G401.6 (cell line): ENCODE measurements around the gene YLPM1.

ENCODE experiments used
- FAIRE-seq: peaks from 2 replicates; lab custom pipeline; 2012; peaks lifted over from hg19 to GRCh38; lab: Jason Lieb, UNC

YLPM1 gene

DNA sequence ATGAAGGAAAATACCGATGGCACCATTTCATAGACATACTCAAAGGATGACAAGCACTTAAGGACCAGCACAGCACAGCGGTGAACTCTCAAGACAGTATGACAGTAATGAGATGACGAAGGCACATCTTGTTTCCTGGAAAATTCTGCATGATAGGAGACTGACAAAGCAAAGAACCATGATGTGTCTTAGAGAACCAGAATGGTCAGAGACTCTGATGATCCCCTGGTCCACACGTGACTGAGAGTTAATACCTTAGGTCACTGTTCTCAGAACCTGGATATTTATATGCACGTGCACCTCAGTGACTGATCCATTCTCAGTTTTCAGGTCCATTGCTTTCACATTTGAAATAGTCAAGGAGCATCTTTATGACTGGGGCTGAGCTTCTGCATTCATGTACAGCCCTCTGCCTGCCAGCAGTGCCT lies 77.5 kb downstream of the YLPM1 start:
- FAIRE-seq = no peak

DNA sequence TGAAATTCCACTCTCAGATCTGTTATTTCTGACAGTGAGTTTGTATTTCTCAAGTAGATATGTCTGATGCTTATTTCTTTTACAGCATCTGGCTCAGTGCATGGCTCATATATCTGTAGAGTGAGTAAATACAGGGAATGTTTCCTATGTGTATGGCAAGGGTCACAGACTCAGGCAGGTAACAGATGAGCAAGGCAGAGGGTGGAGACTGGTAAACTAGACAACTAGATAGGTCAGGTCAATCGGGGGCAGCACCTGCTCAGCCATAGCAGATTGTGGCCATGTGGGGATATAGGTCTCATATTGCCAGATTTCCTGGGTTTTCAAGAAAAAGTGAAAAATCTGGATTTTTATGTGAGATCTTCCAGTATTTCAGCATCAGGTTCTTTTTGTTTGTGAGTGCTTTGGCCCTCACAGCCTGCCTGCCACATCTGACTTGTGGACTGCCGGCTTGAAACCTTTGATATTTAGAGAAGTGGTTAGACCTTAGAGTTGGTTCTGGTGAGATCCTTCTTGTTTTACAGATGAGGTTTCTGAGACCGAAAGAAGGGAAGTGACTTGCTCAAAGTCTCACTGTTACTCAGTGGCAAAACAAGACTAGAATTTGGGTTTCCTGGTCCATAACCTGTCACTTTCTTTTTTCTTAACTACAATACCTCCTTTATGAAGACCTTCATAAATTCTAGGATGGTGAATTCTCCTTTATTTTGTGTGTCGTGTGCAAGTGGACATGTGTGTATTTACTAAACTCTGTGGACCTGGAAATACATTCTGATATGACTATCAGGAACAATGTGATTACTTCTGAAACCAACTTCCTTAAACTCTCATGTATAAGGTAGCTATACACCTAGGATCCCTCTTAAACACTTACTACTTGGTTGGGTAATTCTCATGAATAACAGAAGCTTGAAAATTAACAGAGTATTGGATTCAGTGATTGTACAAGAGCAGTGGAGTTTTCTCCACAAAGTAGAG lies 78.4 kb downstream of the YLPM1 start:
- FAIRE-seq = no peak

DNA sequence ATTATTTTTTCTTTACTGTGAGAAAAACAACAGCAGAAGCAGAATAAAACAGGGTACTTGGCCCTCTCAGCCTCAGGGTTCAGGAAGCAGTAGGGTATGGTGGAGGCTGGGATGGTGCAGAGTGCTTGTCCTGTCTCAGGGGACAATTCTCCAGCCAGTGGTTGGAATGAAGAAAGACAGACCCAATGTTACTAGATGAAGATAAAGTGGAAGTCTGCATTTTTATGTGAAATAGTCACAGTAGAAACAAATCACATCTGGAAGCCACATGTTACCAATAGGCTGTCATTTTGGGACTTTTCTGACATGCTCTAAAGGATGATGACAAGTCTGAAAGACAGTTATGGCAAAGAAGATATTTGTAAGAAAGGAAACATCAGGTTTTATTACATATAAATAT lies 80.5 kb downstream of the YLPM1 start:
- no peak for FAIRE-seq

DNA sequence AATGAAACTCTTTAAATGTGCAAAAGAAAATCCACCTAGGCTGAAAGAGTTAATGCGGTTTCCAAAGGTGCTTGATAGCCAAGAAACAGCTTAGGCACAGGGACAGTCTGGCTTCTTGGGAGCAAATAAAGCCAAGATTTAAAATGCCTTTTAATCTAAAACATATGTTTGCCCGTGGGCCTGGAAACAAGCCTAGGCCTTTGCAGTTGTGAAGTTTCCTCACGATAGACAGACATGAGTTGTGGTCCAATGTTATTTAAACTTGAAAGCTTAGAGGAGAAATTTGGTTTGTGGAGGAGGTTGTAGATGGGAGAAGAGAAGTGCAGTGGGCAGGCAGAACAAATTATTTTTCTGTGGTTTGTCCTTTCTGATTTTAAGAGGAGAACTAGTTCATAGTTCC lies 83.1 kb downstream of the YLPM1 start:
- no peak for FAIRE-seq

DNA sequence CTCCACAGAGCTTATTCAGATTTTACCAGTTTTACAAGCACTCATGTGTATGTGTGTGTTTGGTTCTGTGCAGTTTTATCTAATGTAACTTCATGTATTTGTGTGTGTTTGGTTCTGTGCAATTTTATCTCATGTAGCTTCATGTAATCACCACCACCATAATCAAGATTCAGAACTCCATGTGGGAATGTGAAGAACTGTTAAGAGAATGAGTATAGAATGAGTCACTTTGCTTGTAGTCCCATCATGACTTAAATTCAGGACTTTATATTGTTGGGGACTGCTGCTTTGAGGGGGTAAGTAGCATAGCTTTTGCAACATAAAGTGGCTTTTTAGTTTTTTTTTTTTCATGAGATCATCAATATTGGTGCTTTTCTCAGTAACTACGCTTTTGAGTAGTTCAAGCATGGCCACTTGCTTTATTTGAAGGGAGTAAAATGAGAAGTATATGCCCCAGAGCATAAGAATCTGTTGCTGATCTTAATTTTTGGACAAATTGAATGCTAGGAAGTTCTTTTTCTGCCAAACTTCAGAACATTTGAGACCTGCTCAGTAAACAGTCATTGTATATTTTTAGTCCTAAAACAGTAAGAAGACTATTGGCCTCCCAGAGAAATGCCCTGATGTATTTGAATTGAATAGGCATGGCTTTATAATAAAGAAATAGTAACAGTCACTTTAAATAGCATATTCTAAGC lies 84.0 kb downstream of the YLPM1 start:
- no peak for FAIRE-seq

DNA sequence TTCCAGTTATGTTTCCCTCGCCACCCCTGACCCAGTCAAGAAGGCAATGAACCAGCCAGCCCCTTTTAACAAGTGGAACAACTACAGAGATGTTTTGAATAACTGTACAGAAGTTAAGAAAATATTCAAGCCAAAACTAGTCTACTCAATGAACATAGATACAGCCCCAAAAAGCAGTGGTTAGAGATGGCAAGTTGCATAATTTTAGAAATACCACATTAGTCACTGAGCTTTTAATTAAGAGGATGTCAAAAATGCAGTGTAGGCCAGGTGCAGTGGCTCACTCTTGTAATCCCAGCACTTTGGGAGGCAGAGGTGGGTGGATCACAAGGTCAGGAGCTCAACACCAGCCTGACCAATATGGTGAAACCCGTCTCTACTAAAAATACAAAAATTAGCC lies 85.7 kb downstream of the YLPM1 start:
- no peak for FAIRE-seq

DNA sequence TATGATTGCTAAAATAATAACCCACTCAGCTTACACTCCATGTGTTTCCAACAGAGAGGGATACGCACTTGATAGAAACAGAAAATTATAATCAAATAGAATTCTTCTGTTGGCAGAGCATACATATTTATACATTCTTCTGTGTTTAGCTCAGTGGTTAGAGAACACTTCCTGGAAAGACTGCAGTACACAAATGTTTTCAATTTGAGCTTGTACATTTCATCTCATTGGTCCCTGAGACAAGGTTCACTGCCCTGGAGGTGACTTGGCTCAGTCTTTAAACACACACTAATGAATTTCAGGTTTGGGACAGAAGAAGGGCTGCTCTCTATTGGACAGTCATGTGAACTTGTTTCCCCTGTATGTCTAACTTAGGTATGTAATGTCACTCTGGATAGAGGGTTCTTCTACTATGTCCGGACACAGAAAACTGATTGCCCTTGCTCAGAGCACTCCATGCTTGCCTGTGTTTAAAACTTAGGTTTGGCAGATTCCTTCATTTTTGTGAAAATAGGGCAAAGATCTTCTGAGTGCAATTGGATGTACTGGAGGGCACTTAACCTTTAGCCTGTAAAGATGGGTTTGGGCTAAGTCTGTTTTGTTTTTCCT lies 89.9 kb downstream of the YLPM1 start:
- FAIRE-seq = no peak

DNA sequence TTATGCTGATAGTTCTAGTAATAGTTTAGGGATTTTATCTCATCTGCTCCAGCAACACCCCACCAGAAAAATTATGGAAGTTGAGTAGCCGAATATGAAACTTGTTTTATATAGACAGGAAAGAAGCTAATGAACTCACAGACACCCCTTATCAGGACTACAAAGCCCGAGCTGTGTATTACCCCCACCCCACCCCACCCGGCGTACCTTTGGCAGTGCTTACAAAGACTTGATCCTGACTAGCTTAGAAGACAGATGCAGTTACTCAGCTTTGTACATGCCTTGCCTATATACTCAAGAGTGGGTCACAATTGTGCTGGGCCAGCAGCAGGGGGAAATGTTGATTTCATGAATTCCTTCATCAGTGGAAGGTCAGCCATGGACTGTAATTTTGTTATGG lies 90.5 kb downstream of the YLPM1 start:
- no peak for FAIRE-seq

DNA sequence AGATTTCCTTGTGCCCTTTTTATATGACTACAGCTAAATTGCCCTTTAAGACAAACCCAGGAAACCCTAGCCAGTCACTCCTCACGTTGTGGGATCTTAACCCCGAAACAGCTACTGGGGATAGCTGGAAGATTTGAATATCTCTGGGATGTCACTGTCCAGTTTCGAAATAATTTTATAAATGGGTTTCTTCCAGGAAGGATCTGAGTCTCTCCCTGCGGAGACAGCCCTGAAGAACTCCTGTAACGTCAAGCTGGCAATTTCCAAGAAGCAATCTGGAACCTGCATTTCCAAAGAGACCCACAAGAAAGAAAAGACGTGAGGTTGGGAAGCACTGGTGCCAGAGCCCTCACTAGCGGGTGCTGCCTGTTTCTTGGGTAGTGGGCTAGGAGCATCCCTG lies 91.9 kb downstream of the YLPM1 start:
- FAIRE-seq = no peak

DNA sequence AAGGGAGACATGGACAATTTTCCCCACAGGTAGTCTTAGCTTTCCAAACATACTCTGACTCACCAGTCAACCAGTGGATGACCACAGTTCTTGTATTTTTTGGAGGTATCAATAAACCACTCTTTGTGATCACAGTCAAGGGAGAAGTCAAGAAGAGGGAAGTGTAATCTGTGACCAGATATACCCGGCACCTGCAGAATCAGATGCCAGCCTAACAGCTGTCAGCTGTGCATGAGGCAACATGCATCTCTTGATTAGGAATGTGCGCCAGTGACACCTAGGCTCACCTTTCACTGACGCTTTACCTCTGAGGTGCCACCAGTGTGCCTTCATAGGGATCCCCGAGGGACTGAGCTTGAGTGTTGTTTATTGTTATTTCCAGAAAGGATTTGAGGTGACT lies 92.8 kb downstream of the YLPM1 start:
- no peak for FAIRE-seq

DNA sequence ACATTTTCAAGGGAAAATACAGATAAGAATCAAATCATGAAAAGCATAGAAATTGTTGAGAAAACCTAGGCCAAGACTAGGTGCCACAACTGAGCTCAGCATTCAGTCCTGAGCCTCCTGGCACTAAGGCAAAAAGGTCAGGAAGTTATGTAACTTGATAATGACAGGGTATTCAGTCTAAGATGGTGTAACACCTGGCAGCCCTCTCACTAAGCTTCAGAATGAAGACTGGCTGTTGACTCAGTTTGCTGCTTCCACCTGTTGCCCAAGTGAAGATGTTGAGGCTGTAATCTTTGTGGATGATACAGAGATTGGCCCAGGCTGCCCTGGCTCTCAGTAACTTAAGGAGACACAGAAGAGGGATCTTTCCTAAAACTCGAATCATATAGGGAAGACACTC lies 93.2 kb downstream of the YLPM1 start:
- FAIRE-seq = no peak

DNA sequence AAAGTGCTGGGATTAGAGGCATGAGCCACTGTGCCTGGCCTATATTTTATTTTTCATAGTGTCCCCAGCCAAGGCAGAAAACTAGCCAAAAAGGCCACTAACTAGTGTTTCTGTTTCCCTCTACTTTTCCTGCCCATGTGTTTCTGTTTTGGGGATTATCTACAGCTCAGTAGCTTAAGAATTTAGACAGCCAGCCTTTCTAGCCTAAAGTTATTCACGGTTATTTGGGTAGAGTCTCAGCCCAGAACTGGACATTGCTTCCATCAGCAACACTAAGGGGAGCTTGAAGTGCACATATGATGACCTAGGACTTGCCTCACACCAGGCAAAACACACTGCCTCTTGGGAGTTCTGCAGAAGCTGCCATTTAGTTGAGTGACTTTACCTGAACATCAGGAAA lies 94.9 kb downstream of the YLPM1 start:
- no peak for FAIRE-seq

DNA sequence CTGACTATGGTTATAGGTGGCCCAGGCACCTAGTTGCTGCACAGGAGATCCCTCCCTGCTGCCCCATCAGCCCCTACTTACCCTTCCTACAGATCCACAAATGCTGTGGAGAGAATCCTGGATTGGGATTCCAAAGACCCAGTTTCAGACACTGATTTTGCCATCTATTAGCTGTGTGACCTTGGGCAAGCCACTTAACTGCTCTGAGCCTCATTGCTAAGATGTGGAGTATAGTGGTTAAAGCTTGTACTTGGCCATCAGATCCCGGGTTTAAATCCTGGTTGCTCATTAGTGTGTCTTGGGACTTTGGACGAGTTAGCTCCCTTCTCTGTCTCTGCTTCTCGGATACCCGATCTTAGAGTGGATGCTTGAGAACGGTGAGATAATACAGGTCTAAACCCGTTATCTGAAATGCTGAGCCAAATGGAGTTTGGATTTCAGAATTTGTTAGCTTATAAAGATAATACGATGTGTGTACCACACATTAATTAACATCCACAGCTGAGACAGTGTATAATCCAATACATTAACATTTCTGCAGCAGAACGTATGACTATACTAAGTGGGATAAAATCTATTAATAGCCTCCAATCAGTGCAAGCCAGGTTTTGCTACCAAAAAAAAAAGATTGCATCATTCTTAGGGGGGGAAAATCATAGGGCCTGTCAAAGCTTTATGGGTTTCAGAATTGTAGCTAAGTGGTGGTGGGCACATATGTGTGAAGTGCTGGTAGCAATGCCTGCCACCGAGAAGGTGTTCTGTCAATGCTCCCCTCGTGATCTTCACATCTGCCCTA lies 96.8 kb downstream of the YLPM1 start:
- FAIRE-seq = no peak

DNA sequence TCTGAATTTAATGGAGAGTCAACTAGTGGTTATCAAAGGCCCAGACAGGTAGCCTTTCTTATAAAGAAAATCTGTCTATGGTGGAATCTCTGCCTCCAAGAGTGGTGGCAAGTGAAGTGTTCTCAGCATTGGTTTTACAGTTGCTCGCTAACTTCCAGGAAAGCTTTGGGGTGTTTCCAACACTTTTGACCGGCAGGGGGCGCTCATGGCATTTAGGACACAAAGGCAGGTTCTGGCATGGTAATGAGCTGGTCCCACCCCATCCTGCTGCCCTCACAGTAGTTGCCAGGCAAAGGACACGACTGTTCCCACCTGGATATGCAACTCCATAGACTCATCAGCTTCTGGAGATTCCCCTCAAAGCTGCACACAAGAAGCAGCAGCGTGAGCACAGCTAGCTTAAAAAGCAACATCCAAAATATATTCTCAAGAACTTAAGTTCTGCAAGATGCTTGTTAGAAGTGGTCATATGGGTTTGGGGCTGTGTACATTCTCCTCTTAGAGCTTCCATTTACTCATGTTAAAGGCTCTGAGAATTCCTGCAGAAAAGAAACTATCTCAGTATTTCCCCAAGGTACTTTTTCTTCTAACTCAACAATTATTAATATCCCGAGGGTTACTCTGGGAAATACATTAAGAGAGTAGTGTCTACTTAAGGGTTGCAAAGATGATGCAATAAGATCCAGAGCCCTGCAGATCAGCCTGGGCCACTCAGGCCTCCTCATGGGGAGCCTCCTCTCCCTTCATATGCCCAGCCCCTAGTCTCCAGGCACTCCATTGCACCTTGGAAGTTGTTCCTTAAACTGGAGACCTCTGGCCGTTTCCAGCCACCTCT lies 98.0 kb downstream of the YLPM1 start:
- FAIRE-seq = peak; percentile 97

DNA sequence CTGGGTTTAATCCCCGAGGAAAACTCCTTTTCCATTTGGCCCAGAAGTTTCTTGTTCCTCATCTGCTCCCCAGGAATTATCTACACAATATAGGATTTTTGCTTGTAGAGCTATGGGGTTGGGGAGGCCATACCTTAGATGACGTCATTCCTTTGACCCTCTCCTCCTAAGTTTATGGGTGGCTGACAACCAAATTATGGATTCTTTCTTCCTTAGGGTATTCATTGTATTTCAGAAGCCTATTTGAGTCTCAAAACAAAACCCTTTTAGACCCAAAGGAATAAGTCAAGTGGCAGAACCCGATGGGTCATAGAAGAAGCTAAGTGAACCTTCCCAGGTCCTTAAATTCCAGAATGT lies 98.6 kb downstream of the YLPM1 start:
- FAIRE-seq = no peak

DNA sequence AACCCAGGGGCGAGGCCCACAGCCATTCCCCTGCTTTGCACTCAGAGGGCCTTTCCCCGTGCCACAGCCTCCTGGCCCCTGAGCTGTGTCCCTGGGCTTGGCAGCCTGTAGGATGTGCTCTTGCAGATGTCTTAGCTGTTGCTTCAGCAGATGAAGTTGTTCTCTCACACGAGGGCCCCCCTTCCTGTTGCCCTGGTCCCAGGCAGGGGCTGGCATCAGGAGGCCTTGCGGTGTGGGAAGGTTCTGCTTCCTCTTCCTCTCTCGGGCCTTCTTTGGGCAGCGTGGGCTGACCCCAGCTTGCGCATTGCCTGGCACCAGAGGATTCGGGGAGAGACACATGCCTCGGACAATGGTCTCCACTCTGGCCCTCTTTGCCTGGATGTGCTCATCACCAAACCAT lies 100.2 kb downstream of the YLPM1 start:
- no peak for FAIRE-seq

DNA sequence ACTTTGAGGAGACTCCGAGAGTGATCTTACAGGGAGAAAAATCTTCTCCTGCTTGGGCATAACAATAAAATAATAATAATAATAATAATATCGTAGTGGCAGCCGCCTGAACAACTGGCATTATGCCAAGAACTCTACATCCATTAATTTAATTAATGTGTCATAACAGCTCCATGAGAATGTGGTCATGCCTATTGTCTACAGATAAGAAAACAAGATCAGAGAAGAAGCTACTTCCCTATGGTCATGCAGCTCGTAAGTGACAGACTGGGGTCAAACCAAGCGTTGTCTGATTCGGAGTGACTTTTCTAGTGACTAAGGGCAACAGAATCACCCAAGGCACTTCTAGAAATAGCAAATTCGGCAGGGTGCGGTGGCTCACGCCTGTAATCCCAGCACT lies 101.1 kb downstream of the YLPM1 start:
- no peak for FAIRE-seq

DNA sequence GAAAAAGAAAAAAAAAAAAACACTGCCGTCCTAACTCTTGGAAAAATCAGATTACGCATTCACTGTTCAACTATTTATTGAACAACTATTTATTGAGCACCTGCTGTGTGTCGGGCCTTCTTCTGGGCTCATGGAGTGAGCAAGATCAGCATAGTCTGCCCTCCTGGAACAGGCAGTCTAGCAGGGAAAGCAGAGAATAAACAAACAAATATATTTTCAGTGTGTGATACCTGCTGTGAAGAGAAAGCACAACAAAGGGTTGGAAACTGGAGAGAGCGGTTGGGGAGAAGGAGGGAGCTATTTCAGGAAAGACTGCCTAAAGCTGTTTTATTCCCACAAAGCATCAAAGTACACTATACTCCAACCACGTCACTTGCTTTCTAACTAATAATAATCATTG lies 102.0 kb downstream of the YLPM1 start:
- FAIRE-seq = no peak

DNA sequence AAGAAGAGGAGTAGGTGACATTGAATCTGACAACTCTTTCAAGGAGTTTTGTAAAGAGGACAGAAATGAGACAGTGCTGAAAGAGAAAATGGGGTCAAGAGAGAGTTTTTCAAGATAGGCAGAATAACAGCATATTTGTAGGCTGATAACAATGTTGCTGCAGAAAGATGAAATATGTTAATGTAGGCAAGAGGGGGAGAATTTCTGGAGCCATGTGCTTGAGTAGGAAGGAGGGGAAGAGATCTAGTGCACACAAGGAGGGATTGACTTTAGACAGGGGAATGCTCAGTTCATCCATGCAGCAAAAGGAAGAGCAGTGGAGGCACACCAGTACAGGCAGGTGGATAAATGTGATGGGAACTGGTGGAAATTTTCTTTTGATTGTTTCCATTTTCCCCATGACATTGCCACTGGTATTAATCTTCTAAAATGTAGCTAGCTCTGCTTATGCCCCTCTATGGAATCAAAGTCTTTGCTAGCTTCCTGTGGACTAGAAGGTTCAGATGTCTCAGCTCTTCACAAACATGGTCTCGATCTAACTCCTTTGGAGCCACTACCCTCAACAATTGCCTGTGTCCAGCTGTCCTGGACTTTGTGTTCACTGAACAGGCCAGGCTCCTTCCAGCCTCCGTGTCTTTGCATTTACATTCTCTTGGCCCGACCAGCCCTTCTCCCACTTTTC lies 103.7 kb downstream of the YLPM1 start:
- no peak for FAIRE-seq

DNA sequence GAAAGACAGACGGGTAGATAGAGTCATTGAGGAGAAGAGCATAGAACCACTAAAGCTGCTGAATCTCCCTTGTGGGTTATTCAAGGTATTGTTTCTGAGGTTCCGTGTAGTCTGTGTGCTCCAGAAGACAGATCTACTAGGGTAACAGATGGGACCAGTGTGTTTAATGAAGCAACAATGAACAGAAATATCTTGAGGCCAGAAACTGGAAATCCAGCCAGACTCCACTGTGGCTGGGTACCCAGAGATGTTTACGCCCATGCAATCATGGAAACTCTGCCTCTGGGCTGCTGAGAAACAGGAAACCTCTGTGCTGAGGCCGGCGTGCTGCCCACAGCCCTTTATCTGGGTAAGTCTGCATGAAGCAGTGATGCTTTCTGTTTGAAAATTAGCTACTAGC lies 104.6 kb downstream of the YLPM1 start:
- FAIRE-seq = no peak

DNA sequence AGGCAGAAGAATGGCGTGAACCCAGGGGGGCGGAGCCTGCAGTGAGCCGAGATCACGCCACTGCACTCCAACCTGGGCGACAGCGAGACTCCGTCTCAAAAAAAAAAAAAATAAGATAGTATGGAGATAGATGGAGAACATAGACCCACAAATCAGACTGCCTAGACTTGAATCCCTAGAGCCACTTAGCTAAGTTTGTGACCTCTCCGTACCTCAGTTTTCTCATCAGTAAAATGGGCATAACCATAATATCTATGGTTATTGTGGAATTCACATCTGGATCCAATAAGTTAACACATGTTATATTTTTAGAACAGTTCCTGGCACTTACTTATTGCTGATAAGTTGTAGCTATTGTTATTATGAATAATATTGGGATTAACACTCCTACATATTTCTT lies 105.6 kb downstream of the YLPM1 start:
- no peak for FAIRE-seq
